Measurements from ENCODE around the gene ZNF688.

GRCh38 chr16:30620169-30620568 is 48.7 kb upstream of the ZNF688 start:
- TF ChIP-seq EZH2 (IDR thresholded peaks at IDR 0.05) (no peak), POLR2AphosphoS5 (IDR thresholded peaks at IDR 0.05; ENCODE audit: borderline replicate concordance, low read depth, low read length) (no peak), FOXP2 (optimal IDR thresholded peaks at IDR 0.05; ENCODE audit: control extremely low read depth, extremely low read length, insufficient read depth) (no peak)

All from SK-N-MC (cell line).